Measurements from ENCODE around the gene PABPN1L.

DNA sequence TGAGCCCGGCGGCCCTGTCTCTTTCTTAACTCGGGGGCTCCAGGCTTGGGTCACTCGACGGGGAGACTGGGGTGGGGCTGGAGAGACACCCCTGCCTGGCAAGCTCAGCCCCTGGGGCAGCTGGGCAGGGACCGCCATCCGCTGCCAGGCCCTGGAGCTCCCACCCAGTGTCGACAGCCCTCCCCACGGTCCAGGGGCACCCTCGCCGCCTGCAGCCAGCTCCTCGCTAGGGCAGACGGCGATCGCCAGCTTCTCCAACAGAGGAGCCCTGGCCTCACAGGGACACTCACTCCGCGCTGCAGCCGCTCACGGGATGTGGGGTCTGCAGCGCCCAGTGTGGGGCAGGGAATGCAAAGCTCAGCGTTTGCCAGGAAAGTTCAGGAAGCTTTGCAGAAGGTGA is 38.7 kb downstream of the PABPN1L start:
- TF ChIP-seq, protein P1, sequence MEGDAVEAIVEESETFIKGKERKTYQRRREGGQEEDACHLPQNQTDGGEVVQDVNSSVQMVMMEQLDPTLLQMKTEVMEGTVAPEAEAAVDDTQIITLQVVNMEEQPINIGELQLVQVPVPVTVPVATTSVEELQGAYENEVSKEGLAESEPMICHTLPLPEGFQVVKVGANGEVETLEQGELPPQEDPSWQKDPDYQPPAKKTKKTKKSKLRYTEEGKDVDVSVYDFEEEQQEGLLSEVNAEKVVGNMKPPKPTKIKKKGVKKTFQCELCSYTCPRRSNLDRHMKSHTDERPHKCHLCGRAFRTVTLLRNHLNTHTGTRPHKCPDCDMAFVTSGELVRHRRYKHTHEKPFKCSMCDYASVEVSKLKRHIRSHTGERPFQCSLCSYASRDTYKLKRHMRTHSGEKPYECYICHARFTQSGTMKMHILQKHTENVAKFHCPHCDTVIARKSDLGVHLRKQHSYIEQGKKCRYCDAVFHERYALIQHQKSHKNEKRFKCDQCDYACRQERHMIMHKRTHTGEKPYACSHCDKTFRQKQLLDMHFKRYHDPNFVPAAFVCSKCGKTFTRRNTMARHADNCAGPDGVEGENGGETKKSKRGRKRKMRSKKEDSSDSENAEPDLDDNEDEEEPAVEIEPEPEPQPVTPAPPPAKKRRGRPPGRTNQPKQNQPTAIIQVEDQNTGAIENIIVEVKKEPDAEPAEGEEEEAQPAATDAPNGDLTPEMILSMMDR (IDR thresholded peaks at IDR 0.05; ENCODE audit: insufficient read depth, low read length, poor library complexity, severe bottlenecking), result no peak
- no peak for TF ChIP-seq EZH2phosphoT487 (conservative IDR thresholded peaks at IDR 0.05; ENCODE audit: low read length)
